GM12878 (cell line): ENCODE results near the gene CCDC47. TPM values are rescaled to one million over a fixed set of nuclear protein-coding genes. Genes with fewer than 3 reads are reported as not detected.

Experiments used
- ATAC-seq: fragments of 200-7000 bp; cut with Tn5 transposase; 3 replicates; pipeline ENCODE4 v1.9.1; 2020; ENCODE audit warnings: mild to moderate bottlenecking, moderate library complexity
- BruUV-seq: library from RNA; stranded (reverse); fragments of 400-500 nt; replicated peaks from 2 replicates; lab custom pipeline; 2021; lab: Mats Ljungman, UMichigan
- CTCF ChIA-PET: fragments of 300-600 bp; sonication (Branson Sonifier 250); formaldehyde crosslinking; extraction: SDS; loops from one replicate; lab custom pipeline; 2021; ENCODE audit warnings: inconsistent platforms; lab: Yijun Ruan, JAX
- POLR2A ChIA-PET: fragments of 350-600 bp; formaldehyde crosslinking; extraction: SDS; loops from one replicate; lab custom pipeline; 2021; ENCODE audit warnings: inconsistent platforms; lab: Charles Lee
- RAD21 ChIA-PET: fragments of 300-600 bp; sonication (Branson Sonifier 250); formaldehyde crosslinking; loops from one replicate; lab custom pipeline; 2023; ENCODE audit warnings: antibody characterized with exemption; ENCODE audit not compliant: unreplicated experiment; lab: Charles Lee
- SMC1A ChIA-PET: fragments of 300-600 bp; sonication (Branson Sonifier 250); formaldehyde crosslinking; loops from one replicate; lab custom pipeline; 2023; ENCODE audit not compliant: unreplicated experiment, uncharacterized antibody; lab: Charles Lee
- DNase-seq: peaks from one replicate; pipeline ENCODE4 v3.0.0-alpha.2; 2011; ENCODE audit warnings: low read depth, low spot score
- FAIRE-seq: peaks from 3 replicates; lab custom pipeline; 2011; peaks lifted over from hg19 to GRCh38; lab: Jason Lieb, UNC
- H2AFZ ChIP-seq: 2 replicates; pipeline ENCODE4 v1.6.0; 2011; ENCODE audit warnings: low read depth, low read length, control low read depth; ENCODE audit not compliant: control insufficient read depth
- H3K27ac ChIP-seq: 2 replicates; pipeline ENCODE4 v1.5.1; 2011; ENCODE audit warnings: control low read depth; ENCODE audit not compliant: control insufficient read depth, insufficient read depth
- H3K27me3 ChIP-seq, 2 experiments: replicated peaks in 1 of 2; 2 replicates each; pipeline versions ENCODE4 v1.6.0 to v1.6.1; 2011; ENCODE audit warnings: low read length in 1 of 2; ENCODE audit not compliant: control insufficient read depth in 2 of 2, insufficient read depth in 2 of 2
- H3K36me3 ChIP-seq, 2 experiments: 2 replicates each; pipeline ENCODE4 v1.5.1; 2011; ENCODE audit warnings: low read length in 1 of 2; ENCODE audit not compliant: control insufficient read depth in 2 of 2, insufficient read depth in 2 of 2
- H3K4me1 ChIP-seq: 2 replicates; pipeline ENCODE4 v1.6.1; 2011; ENCODE audit warnings: mild to moderate bottlenecking, low read length, moderate library complexity, mixed read lengths; ENCODE audit not compliant: control insufficient read depth, insufficient read depth
- H3K4me2 ChIP-seq: 2 replicates; pipeline ENCODE4 v1.6.0; 2011; ENCODE audit warnings: control low read depth; ENCODE audit not compliant: control insufficient read depth, insufficient read depth
- H3K4me3 ChIP-seq: fragments of 200-600 bp; sonication (generic); 2 replicates; pipeline ENCODE4 v1.5.1; 2016
- H3K79me2 ChIP-seq: 2 replicates; pipeline ENCODE4 v1.6.0; 2011; ENCODE audit warnings: low read length; ENCODE audit not compliant: control insufficient read depth, insufficient read depth
- H3K9ac ChIP-seq: 2 replicates; pipeline ENCODE4 v1.8.0; 2011; ENCODE audit warnings: low read length, control low read depth, mixed read lengths; ENCODE audit not compliant: control insufficient read depth, insufficient read depth
- H3K9me3 ChIP-seq: replicated peaks from 3 replicates; pipeline ENCODE4 v1.5.1; 2011; ENCODE audit warnings: mild to moderate bottlenecking, low read length; ENCODE audit not compliant: control insufficient read depth, insufficient read depth
- H4K20me1 ChIP-seq: 2 replicates; pipeline ENCODE4 v1.6.0; 2011; ENCODE audit not compliant: control insufficient read depth, insufficient read depth
- FOXK2 ChIP-seq: fragments of 450-650 bp; IDR thresholded peaks from 2 replicates; pipeline ENCODE4 v1.6.1; 2017; ENCODE audit warnings: mild to moderate bottlenecking, moderate library complexity
- NFYA ChIP-seq: IDR thresholded peaks from 2 replicates; pipeline ENCODE4 v1.6.1; 2011; ENCODE audit warnings: low read depth, mild to moderate bottlenecking, low read length, improper control_type of control experiment, borderline replicate concordance
- NFYB ChIP-seq: IDR thresholded peaks from 2 replicates; pipeline ENCODE4 v1.6.1; 2011; ENCODE audit warnings: low read depth, mild to moderate bottlenecking, low read length, improper control_type of control experiment, moderate library complexity; ENCODE audit not compliant: insufficient read depth
- RAD21 ChIP-seq: IDR thresholded peaks from 2 replicates; pipeline ENCODE4 v1.6.1; 2011; ENCODE audit warnings: mild to moderate bottlenecking, low read depth, low read length, moderate library complexity; ENCODE audit not compliant: insufficient read depth
- RCOR1 ChIP-seq: conservative IDR thresholded peaks from 2 replicates; pipeline ENCODE4 v1.6.1; 2012; ENCODE audit warnings: low read depth, low read length, improper control_type of control experiment
- SMARCA5 ChIP-seq: fragments of 450-650 bp; IDR thresholded peaks from 2 replicates; pipeline ENCODE4 v1.6.1; 2017; ENCODE audit warnings: mild to moderate bottlenecking
- SREBF1 ChIP-seq: IDR thresholded peaks from 2 replicates; pipeline ENCODE4 v1.6.1; 2012; ENCODE audit warnings: mild to moderate bottlenecking, low read length
- STAT1 ChIP-seq: fragments of 450-650 bp; conservative IDR thresholded peaks from 2 replicates; pipeline ENCODE4 v1.6.1; 2014; ENCODE audit warnings: antibody characterized with exemption, mild to moderate bottlenecking
- TARDBP ChIP-seq: IDR thresholded peaks from 2 replicates; pipeline ENCODE4 v1.6.1; 2016; ENCODE audit warnings: borderline replicate concordance
- YBX1 ChIP-seq: fragments of 450-650 bp; IDR thresholded peaks from 2 replicates; pipeline ENCODE4 v1.6.1; 2016; ENCODE audit warnings: antibody characterized with exemption
- ZNF24 ChIP-seq: fragments of 450-650 bp; IDR thresholded peaks from 2 replicates; pipeline ENCODE4 v1.6.1; 2017; ENCODE audit warnings: antibody characterized with exemption, mild to moderate bottlenecking
- ZSCAN29 ChIP-seq: fragments of 450-650 bp; IDR thresholded peaks from 2 replicates; pipeline ENCODE4 v1.6.1; 2017; ENCODE audit warnings: mild to moderate bottlenecking, moderate library complexity
- WGBS: methylation state at CpG from one replicate; pipeline ENCODE4 v1.1.6; 2016; ENCODE audit warnings: low lambda C conversion rate; ENCODE audit not compliant: insufficient replicate concordance, insufficient coverage; ENCODE audit errors: missing lambda C conversion rate; 5-methylcytosine and 5-hydroxymethylcytosine counted together
- in situ Hi-C: fragments of 300-500 bp; cut with MboI; formaldehyde crosslinking; loops from 9 replicates; pipeline ENCODE4 v1.14.3; 2018; ENCODE audit warnings: mixed read lengths
- intact Hi-C: fragments of 100-400 bp; cut with micrococcal nuclease; formaldehyde crosslinking; loops from one replicate; pipeline ENCODE4 v1.14.2; 2022; ENCODE audit not compliant: unreplicated experiment
- polyA plus RNA-seq, 11 experiments: library from polyadenylated mRNA; depleted of rRNA in 4 of 11; unstranded in 6 of 11; stranded (reverse) in 5 of 11; fragments of >200 nt; fragmentation: Nextera tagmentation in 4 of 11; fragmentation: Illumina TruSeq in 1 of 11; extraction: Ambion mirVana in 4 of 11; extraction: Trizol in 1 of 11; gene quantifications; 1 replicate in 1 of 11; 2 replicates in 10 of 11; pipeline versions ENCODE4 v1.2.1 to v1.2.3, GENCODE V29; 2011 to 2016; ENCODE audit warnings: inconsistent platforms in 2 of 11, missing spikeins in 2 of 11, low read depth in 1 of 11
- total RNA-seq, 4 experiments: library from RNA; depleted of rRNA in 3 of 4; stranded (reverse); fragments of >200 nt in 3 of 4; fragmentation: Illumina TruSeq in 1 of 4; extraction: Trizol in 1 of 4; gene quantifications; 2 replicates each; pipeline versions ENCODE4 v1.2.1 to v1.2.3, GENCODE V29; 2013 to 2021
- TF ChIP-seq, protein P1 (sequence below): IDR thresholded peaks from 2 replicates; pipeline ENCODE4 v1.6.1; 2011; ENCODE audit warnings: borderline replicate concordance, low read depth, mild to moderate bottlenecking, moderate library complexity, mixed read lengths, low read length; ENCODE audit not compliant: insufficient read depth; ENCODE audit errors: extremely low read length

Gene CCDC47
- total and polyA plus RNA-seq, 10 of the 15 experiments (the other 5 are each of a cell fraction or from before 2014, with no cell fraction given), result 13.6 to 81.4 (median 58.9) TPM

DNA sequence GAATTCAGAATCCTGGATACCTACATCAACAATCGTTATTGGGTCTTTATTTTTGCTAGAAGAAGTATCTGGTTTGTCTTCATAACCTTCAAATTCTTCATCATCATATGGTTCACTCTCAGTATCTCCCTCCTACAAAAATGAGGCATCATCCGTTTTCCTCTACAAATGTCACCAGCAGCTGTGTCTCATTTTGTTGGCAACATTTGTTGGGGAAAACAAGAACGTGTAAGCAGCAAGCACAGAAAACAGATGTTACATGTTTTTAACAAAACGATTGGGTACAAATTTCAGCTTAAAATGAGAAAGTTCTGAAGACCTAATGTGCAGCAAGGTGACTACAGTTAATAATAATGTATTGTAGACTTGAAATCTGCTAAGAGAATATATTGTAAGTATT, 8.7 kb downstream of the CCDC47 start:
- no peak overlapping the region for H3K27ac ChIP-seq
- POLR2A ChIA-PET, result interaction anchor here (0.9 to 2.2 kb wide), 4 partner anchors 10 to 72 kb away, joined by 3 to 15 read pairs (median 4); partner anchors contain the start of genes CCDC47 and DDX42

More for the DNA sequence above, 8.7 kb downstream of the CCDC47 start:
- in situ Hi-C loops, result no loop called here
- intact Hi-C loops, result no loop called here
- H3K4me2 ChIP-seq, result no peak overlapping the region
- H3K9me3 ChIP-seq, result no peaks in the 10 kb centered on the region
- H3K9ac ChIP-seq, result no peak overlapping the region
- no peaks in the 10 kb centered on the region; the same call in 1 of the 2 replicates for H3K4me1 ChIP-seq
- H3K36me3 ChIP-seq, result peaks cover 7 to 8% of the 10 kb centered on the region in 2 experiments; a peak in 3 of 4 replicates
- no peak for FAIRE-seq
- no peaks in the 10 kb centered on the region for H3K27me3 ChIP-seq
- no peak for ATAC-seq
- BruUV-seq, result no TSS peak
- ChIA-PET RAD21 (interaction anchor here (1.2 kb wide), 1 partner anchor 22 kb away, joined by 3 read pairs; no protein-coding TSS in a partner anchor), CTCF (interaction anchor here (0.9 to 1.2 kb wide), 4 partner anchors 11 to 103 kb away, joined by 3 to 5 read pairs (median 4); no protein-coding TSS in a partner anchor), SMC1A (interaction anchor here (1.0 to 1.9 kb wide), 7 partner anchors 10 to 51 kb away, joined by 3 to 6 read pairs (median 4); no protein-coding TSS in a partner anchor)
- H3K4me3 ChIP-seq, result no peak overlapping the region
- peaks cover 3% of the 10 kb centered on the region; the same call in 1 of the 2 replicates for H4K20me1 ChIP-seq
- TF ChIP-seq RCOR1 (no peak), FOXK2 (no peak), RAD21 (no peak), SMARCA5 (no peak), TARDBP (no peak), NFYB (no peak), STAT1 (no peak), ZNF24 (no peak), NFYA (no peak), YBX1 (no peak), ZSCAN29 (no peak), SREBF1 (no peak)
- TF ChIP-seq, protein P1, sequence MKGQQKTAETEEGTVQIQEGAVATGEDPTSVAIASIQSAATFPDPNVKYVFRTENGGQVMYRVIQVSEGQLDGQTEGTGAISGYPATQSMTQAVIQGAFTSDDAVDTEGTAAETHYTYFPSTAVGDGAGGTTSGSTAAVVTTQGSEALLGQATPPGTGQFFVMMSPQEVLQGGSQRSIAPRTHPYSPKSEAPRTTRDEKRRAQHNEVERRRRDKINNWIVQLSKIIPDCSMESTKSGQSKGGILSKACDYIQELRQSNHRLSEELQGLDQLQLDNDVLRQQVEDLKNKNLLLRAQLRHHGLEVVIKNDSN, result no peak
- no peak for DNase-seq
- 100% methylated on average over 4 of the region's 4 CpGs for WGBS
- no peak overlapping the region for H2AFZ ChIP-seq
- H3K79me2 ChIP-seq, result peaks cover 40% of the 10 kb centered on the region
